22Rv1 (cell line): ENCODE measurements around the gene CDC42SE1.

Source experiments
- CTCF ChIP-seq: fragments of 450-650 bp; IDR thresholded peaks from 2 replicates; pipeline ENCODE4 v1.5.1; 2017; ENCODE audit warnings: mild to moderate bottlenecking
- ZFX ChIP-seq: fragments of 450-650 bp; IDR thresholded peaks from 2 replicates; pipeline ENCODE4 v1.6.1; 2017; ENCODE audit warnings: antibody characterized with exemption, borderline replicate concordance

GRCh38 chr1:151026460-151026859, 33.0 kb downstream of the CDC42SE1 start:
- TF ChIP-seq CTCF (no peak), ZFX (no peak)
